HEK293T (cell line): ENCODE measurements around the gene AGPAT1.

Experiments used
- CTCF ChIA-PET: fragments of 350-600 bp; formaldehyde crosslinking; extraction: SDS; loops from one replicate; lab custom pipeline; 2021; ENCODE audit warnings: antibody characterized with exemption, inconsistent platforms; lab: Yijun Ruan, JAX
- POLR2A ChIA-PET: fragments of 350-600 bp; formaldehyde crosslinking; extraction: SDS; loops from one replicate; lab custom pipeline; 2020; ENCODE audit warnings: antibody characterized with exemption, inconsistent platforms; lab: Yijun Ruan, JAX
- DNase-seq: peaks from one replicate; pipeline ENCODE4 v3.0.0; 2012; ENCODE audit warnings: mixed read lengths; ENCODE audit errors: extremely low spot score
- ARNT ChIP-seq: fragments of 450-650 bp; IDR thresholded peaks from 2 replicates; pipeline ENCODE4 v1.6.1; 2017; ENCODE audit warnings: mild to moderate bottlenecking
- BHLHE40 ChIP-seq: fragments of 450-650 bp; IDR thresholded peaks from 2 replicates; pipeline ENCODE4 v1.6.1; 2016; ENCODE audit warnings: mild to moderate bottlenecking, moderate library complexity, borderline replicate concordance
- CTBP1 ChIP-seq: fragments of 450-650 bp; IDR thresholded peaks from 2 replicates; pipeline ENCODE4 v1.6.1; 2016; ENCODE audit warnings: borderline replicate concordance
- ELF4 ChIP-seq: fragments of 450-650 bp; IDR thresholded peaks from 2 replicates; pipeline ENCODE4 v1.6.1; 2017; ENCODE audit warnings: antibody characterized with exemption
- FOXA1 ChIP-seq: fragments of 450-650 bp; IDR thresholded peaks from 2 replicates; pipeline ENCODE4 v1.6.1; 2016; ENCODE audit warnings: mild to moderate bottlenecking
- FOXK2 ChIP-seq: fragments of 450-650 bp; IDR thresholded peaks from 2 replicates; pipeline ENCODE4 v1.6.1; 2016; ENCODE audit warnings: mild to moderate bottlenecking
- FOXM1 ChIP-seq: fragments of 450-650 bp; IDR thresholded peaks from 2 replicates; pipeline ENCODE4 v1.6.1; 2017; ENCODE audit warnings: mild to moderate bottlenecking, borderline replicate concordance
- HDGF ChIP-seq: fragments of 450-650 bp; IDR thresholded peaks from 2 replicates; pipeline ENCODE4 v1.6.1; 2017; ENCODE audit warnings: antibody characterized with exemption, borderline replicate concordance
- L3MBTL2 ChIP-seq: fragments of 450-650 bp; conservative IDR thresholded peaks from 2 replicates; pipeline ENCODE4 v1.6.1; 2016; ENCODE audit warnings: mild to moderate bottlenecking
- LEF1 ChIP-seq: fragments of 450-650 bp; IDR thresholded peaks from 2 replicates; pipeline ENCODE4 v1.6.1; 2017; ENCODE audit warnings: mild to moderate bottlenecking, borderline replicate concordance
- NFRKB ChIP-seq: fragments of 450-650 bp; IDR thresholded peaks from 2 replicates; pipeline ENCODE4 v1.6.1; 2016; ENCODE audit warnings: mild to moderate bottlenecking, moderate library complexity
- SP1 ChIP-seq: fragments of 450-650 bp; IDR thresholded peaks from 2 replicates; pipeline ENCODE4 v1.6.1; 2017
- SUZ12 ChIP-seq: fragments of 450-650 bp; IDR thresholded peaks from 2 replicates; pipeline ENCODE4 v1.6.1; 2016; ENCODE audit warnings: mild to moderate bottlenecking
- TARDBP ChIP-seq: fragments of 450-650 bp; IDR thresholded peaks from 2 replicates; pipeline ENCODE4 v1.6.1; 2016
- ZNF384 ChIP-seq: fragments of 450-650 bp; IDR thresholded peaks from 2 replicates; pipeline ENCODE4 v1.6.1; 2016
- TF ChIP-seq, protein P1 (sequence below): fragments of 450-650 bp; IDR thresholded peaks from 2 replicates; pipeline ENCODE4 v1.6.1; 2016

The AGPAT1 gene

DNA sequence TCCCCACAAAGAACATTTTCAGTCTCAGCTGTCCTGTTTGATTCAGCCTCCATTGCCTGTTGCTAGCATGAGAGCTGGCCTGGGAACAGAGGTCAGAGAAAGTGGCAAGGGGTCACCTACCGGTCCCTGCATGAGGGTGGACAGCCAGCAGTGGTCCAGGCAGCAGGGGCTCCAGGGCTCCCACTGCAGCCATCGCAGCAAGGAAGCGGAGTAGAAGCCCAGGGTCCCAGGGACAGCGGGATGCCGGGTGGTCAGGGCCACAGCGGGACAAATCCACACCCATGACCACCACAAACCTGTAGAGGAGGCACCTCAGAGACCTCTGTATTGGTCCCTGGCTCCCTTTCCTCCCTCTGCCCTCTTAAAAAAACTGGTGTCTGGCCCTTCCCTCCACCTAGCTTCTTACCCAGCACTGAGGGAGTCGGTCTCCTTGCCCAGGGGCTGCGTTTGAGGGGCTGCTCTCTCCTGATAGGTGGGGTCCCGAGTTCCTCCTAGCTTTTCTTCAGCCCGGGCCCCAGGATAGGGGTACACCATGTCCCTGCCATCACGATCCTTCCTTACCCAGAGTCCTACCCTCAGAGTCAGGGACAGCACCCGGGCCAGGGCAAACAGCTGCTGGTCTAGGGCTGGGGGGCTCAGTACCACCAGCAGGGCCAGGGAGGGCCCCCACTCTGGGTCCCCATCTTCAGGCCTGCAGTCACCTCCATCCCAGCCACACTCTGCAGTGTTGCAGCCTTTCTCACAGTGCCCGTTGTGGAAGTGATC lies 25.0 kb upstream of the AGPAT1 start:
- no peak for DNase-seq
- ChIA-PET CTCF (no interaction called here), POLR2A (no interaction called here)
- no peak for TF ChIP-seq ARNT
- TF ChIP-seq ZNF384: no peak
- no peak for TF ChIP-seq NFRKB
- TF ChIP-seq ELF4: no peak
- no peak for TF ChIP-seq LEF1
- TF ChIP-seq BHLHE40: no peak
- no peak for TF ChIP-seq L3MBTL2
- TF ChIP-seq SP1: no peak
- TF ChIP-seq, protein P1, sequence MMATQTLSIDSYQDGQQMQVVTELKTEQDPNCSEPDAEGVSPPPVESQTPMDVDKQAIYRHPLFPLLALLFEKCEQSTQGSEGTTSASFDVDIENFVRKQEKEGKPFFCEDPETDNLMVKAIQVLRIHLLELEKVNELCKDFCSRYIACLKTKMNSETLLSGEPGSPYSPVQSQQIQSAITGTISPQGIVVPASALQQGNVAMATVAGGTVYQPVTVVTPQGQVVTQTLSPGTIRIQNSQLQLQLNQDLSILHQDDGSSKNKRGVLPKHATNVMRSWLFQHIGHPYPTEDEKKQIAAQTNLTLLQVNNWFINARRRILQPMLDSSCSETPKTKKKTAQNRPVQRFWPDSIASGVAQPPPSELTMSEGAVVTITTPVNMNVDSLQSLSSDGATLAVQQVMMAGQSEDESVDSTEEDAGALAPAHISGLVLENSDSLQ: no peak

DNA sequence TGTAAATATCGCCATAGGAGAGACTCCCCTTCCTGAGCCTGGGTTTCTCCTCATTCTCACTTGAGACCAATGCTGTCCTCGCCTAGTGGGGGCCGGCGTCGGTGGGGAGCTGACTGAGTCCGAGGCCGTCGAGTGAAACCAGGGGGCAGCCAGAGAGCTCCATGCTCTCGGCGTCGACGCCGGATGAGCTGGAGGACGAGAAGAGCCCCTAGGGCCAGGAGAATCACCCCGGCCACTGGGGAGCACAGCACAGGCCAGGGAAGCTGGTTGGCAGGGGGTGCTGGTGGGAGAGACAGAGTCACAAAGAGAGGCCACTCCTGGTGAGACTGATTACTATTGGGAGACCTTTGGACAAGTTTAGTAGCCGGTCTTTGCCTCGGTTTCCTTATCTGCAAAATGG lies 23.0 kb upstream of the AGPAT1 start:
- ChIA-PET POLR2A (no interaction called here), CTCF (no interaction called here)
- DNase-seq: no peak
- TF ChIP-seq ARNT (no peak), BHLHE40 (no peak), SP1 (no peak), L3MBTL2 (no peak), SUZ12 (no peak), FOXA1 (no peak), TARDBP (no peak), ZNF384 (no peak), NFRKB (no peak), CTBP1 (no peak), ELF4 (no peak), LEF1 (no peak), HDGF (no peak), FOXM1 (no peak), FOXK2 (no peak)
- TF ChIP-seq, protein P1: no peak

DNA sequence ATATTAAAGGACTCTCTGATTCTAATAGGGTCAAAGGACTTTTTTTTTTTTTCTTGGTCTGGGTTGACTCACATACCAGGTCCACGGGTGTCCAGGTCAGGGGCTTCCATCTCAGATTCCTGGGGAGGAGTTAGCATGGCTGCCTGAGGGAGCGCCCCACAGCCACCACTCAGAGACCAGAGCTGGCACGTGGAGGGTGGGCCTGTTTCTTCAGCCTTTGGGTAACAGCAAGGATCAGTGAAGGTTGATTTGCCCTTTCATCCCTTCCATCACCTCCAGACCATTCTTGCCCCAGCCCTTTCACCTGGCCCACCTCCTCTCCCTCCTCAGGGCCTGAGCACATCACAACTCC lies 22.4 kb upstream of the AGPAT1 start:
- ChIA-PET CTCF (no interaction called here), POLR2A (no interaction called here)
- TF ChIP-seq L3MBTL2 (no peak), CTBP1 (no peak), FOXK2 (no peak), LEF1 (no peak), BHLHE40 (no peak)
- no peak for DNase-seq

DNA sequence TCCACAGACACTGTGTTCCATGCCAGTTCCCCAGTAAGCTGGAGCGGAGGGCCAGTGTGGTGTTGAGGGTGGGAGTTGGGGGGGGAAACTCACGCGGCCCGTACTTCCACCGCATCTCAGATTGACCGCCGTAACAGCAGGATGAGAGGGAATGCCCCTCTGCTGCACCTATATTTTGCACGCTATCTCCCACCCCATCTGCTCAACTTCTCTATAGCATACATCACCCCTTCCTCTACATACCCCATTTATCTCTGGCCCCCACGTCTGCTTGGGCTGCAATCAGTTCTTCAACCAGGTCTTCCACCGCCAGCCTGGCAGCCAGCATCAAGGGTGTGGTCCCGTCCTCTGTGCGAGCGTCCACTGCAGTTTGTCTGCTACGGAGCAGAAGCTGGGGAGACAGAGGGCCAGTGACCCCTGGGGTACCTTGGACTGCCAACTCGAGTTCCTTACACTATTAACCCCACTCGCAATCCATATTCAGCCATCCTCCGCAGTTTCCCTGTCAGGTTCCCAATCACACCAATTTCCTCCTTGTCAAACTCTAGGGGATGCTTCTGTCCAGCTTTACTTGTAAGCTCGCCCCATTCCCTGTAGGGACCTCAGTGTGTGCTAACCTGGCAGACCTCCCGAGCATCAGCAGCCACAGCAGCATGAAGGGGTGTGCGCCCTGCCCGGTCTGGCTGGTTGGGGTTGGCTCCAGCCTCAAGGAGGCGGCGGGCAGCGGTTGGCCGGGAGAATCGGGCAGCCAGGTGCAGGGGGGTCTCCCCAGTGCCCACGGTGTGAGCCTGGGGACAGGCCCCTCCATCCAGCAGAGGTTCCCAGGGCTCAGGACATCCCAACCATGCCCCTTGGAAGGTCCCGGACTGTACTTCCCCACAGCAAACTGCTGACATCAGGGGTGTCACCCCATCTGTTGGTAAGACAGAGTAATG lies 21.1 kb upstream of the AGPAT1 start:
- no peak for TF ChIP-seq FOXA1
- TF ChIP-seq LEF1: no peak
- no peak for TF ChIP-seq FOXK2
- TF ChIP-seq CTBP1: no peak
- no peak for TF ChIP-seq L3MBTL2
- TF ChIP-seq ARNT: no peak
- TF ChIP-seq ZNF384: no peak
- TF ChIP-seq SP1: no peak
- no peak for TF ChIP-seq NFRKB
- TF ChIP-seq HDGF: no peak
- TF ChIP-seq BHLHE40: no peak
- no peak for TF ChIP-seq TARDBP
- DNase-seq: no peak
- ChIA-PET POLR2A (interaction anchor here (0.7 to 11.7 kb wide), 4 partner anchors 9 to 93 kb away, joined by 3 to 153 read pairs (median 15); partner anchors contain the start of genes AGPAT1, ATF6B, FKBPL and RNF5), CTCF (interaction anchor here (1.2 kb wide), 1 partner anchor 19 kb away, joined by 4 read pairs; no protein-coding TSS in a partner anchor)

DNA sequence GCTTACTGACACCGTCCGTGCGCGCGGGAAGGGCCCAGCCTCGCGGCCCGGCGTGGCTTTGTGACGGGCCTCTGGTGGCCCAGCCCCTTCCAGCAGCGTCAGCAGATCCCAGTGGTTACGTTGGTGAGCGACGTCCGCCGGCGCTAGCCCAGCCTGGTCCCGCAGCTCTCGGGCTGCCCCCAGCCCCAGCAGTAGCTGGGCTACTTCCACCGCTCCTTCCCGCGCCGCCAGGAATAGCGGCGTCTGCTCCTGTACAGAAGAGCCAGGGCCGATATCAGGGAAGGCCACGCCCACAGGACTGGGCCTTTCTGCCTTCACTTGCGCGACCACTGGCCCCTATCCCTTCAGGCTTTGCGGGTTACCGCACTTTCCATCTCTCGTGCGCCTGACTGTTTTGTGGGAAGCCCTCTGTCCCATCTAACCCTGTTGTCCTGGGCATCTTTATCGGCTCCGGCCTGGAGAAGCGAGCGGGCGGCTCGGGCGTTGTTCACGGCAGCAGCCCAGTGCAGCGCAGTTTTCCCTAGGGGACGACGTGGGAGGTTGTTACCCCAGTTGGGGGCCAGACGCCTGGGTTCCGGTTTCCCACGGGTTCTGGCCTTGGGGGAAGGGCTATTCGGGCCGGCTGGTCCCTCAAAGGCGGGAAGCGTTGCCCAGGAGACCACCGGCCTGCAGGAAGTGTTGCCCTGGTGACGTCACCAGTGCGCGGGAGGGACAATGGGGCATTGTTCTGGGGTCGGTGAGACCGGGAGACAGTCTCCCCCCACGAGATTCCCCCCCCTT lies 20.2 kb upstream of the AGPAT1 start:
- peak; percentile 62 for DNase-seq

More for the DNA sequence above, 20.2 kb upstream of the AGPAT1 start:
- CTCF ChIA-PET: interaction anchor here (0.6 to 1.2 kb wide), 5 partner anchors 19 to 675 kb away, joined by 3 to 4 read pairs (median 3); no protein-coding TSS in a partner anchor
- TF ChIP-seq, protein P1: peak; percentile 84
- TF ChIP-seq NFRKB: no peak
- TF ChIP-seq L3MBTL2: peak; percentile 61
- TF ChIP-seq HDGF: peak; percentile 85; the same call in 1 of the 2 replicates
- POLR2A ChIA-PET: interaction anchor here (0.6 to 11.7 kb wide), 21 partner anchors 10 to 776 kb away, joined by 3 to 153 read pairs (median 4); partner anchors contain the start of genes AGPAT1, ATF6B, FKBPL and MSH5
